SK-N-SH treated with all-trans-retinoic acid at 6 μM for 48 hours (cell line): ENCODE results near the gene SLC44A3.

Source experiments
- ATAC-seq: fragments of 200-7000 bp; cut with Tn5 transposase; 3 replicates; pipeline ENCODE4 v1.9.1; 2020; ENCODE audit warnings: mild to moderate bottlenecking, moderate library complexity
- ARNTL ChIP-seq: fragments of 450-650 bp; formaldehyde crosslinking; IDR thresholded peaks from 2 replicates; pipeline ENCODE4 v1.5.0; 2020; ENCODE audit warnings: low read depth, mild to moderate bottlenecking, moderate library complexity, borderline replicate concordance
- BACH2 ChIP-seq: fragments of 250-450 bp; sonication (Bioruptor Pico); IDR thresholded peaks from 2 replicates; pipeline ENCODE4 v1.9.0; 2021; ENCODE audit warnings: mild to moderate bottlenecking, borderline replicate concordance
- CREB5 ChIP-seq: fragments of 250-450 bp; sonication (Bioruptor Pico); IDR thresholded peaks from 2 replicates; pipeline ENCODE4 v1.5.1; 2020; ENCODE audit warnings: low read depth, mild to moderate bottlenecking, moderate library complexity
- CSDC2 ChIP-seq: fragments of 250-450 bp; sonication (Bioruptor Pico); IDR thresholded peaks from 2 replicates; pipeline ENCODE4 v1.5.0; 2020; ENCODE audit warnings: mild to moderate bottlenecking, moderate library complexity
- CSRNP3 ChIP-seq: fragments of 250-450 bp; sonication (Bioruptor Pico); IDR thresholded peaks from 2 replicates; pipeline ENCODE4 v1.5.1; 2021; ENCODE audit warnings: mild to moderate bottlenecking, moderate library complexity
- ESRRG ChIP-seq: fragments of 250-450 bp; sonication (Bioruptor Pico); IDR thresholded peaks from 2 replicates; pipeline ENCODE4 v1.6.1; 2021; ENCODE audit warnings: mild to moderate bottlenecking
- GLIS3 ChIP-seq: fragments of 250-450 bp; sonication (Bioruptor Pico); IDR thresholded peaks from 2 replicates; pipeline ENCODE4 v1.5.0; 2020; ENCODE audit warnings: mild to moderate bottlenecking, moderate library complexity
- ISL1 ChIP-seq: fragments of 250-450 bp; sonication (Bioruptor Pico); IDR thresholded peaks from 2 replicates; pipeline ENCODE4 v2.1.2; 2022; ENCODE audit warnings: mild to moderate bottlenecking, moderate library complexity
- OSR1 ChIP-seq: fragments of 250-450 bp; sonication (Bioruptor Pico); IDR thresholded peaks from 2 replicates; pipeline ENCODE4 v1.8.0; 2022; ENCODE audit warnings: moderate library complexity, mild to moderate bottlenecking, inconsistent platforms
- PATZ1 ChIP-seq: fragments of 250-450 bp; sonication (Bioruptor Pico); IDR thresholded peaks from 2 replicates; pipeline ENCODE4 v1.8.0; 2020; ENCODE audit warnings: mild to moderate bottlenecking, moderate library complexity, borderline replicate concordance
- PPARA ChIP-seq: fragments of 250-450 bp; sonication (Bioruptor Pico); IDR thresholded peaks from 2 replicates; pipeline ENCODE4 v1.5.0; 2020; ENCODE audit warnings: mild to moderate bottlenecking, borderline replicate concordance
- RARB ChIP-seq: fragments of 250-450 bp; sonication (Bioruptor Pico); IDR thresholded peaks from 2 replicates; pipeline ENCODE4 v1.8.0; 2021; ENCODE audit warnings: mild to moderate bottlenecking, moderate library complexity
- SNAI2 ChIP-seq: fragments of 250-450 bp; sonication (Bioruptor Pico); IDR thresholded peaks from 2 replicates; pipeline ENCODE4 v1.5.0; 2020; ENCODE audit warnings: mild to moderate bottlenecking, moderate library complexity
- TCF4 ChIP-seq: fragments of 250-450 bp; sonication (Bioruptor Pico); IDR thresholded peaks from 2 replicates; pipeline ENCODE4 v1.8.0; 2021; ENCODE audit warnings: mild to moderate bottlenecking, moderate library complexity, borderline replicate concordance
- TSHZ2 ChIP-seq: fragments of 250-450 bp; sonication (Bioruptor Pico); IDR thresholded peaks from 2 replicates; pipeline ENCODE4 v1.5.0; 2020; ENCODE audit warnings: mild to moderate bottlenecking, moderate library complexity
- ZC3H10 ChIP-seq: fragments of 250-450 bp; sonication (Bioruptor Pico); IDR thresholded peaks from 2 replicates; pipeline ENCODE4 v1.5.1; 2021; ENCODE audit warnings: mild to moderate bottlenecking, moderate library complexity
- ZFP3 ChIP-seq: fragments of 250-450 bp; sonication (Bioruptor Pico); IDR thresholded peaks from 2 replicates; pipeline ENCODE4 v1.5.0; 2020; ENCODE audit warnings: mild to moderate bottlenecking, moderate library complexity
- ZFP30 ChIP-seq: fragments of 450-650 bp; formaldehyde crosslinking; IDR thresholded peaks from 2 replicates; pipeline ENCODE4 v1.5.0; 2022; ENCODE audit warnings: mild to moderate bottlenecking, moderate library complexity
- ZNF565 ChIP-seq: fragments of 450-650 bp; formaldehyde crosslinking; conservative IDR thresholded peaks from 2 replicates; pipeline ENCODE4 v1.5.0; 2020; ENCODE audit warnings: low read depth, mild to moderate bottlenecking, moderate library complexity
- ZNF8 ChIP-seq: fragments of 450-650 bp; formaldehyde crosslinking; IDR thresholded peaks from 2 replicates; pipeline ENCODE4 v1.5.0; 2020; ENCODE audit warnings: mild to moderate bottlenecking, moderate library complexity

The SLC44A3 gene

GRCh38 chr1:94784190-94784515 lies 36.0 kb upstream of the SLC44A3 start:
- no peak for ATAC-seq
- no peak for TF ChIP-seq TSHZ2 (CRISPR knock-in tag)
- no peak for TF ChIP-seq BACH2 (CRISPR knock-in tag)
- TF ChIP-seq ZFP3 = no peak
- TF ChIP-seq OSR1 (CRISPR knock-in tag) = no peak
- TF ChIP-seq PATZ1 (CRISPR knock-in tag) = no peak
- no peak for TF ChIP-seq RARB (CRISPR knock-in tag)
- no peak for TF ChIP-seq CSRNP3 (CRISPR knock-in tag)
- TF ChIP-seq ARNTL (CRISPR knock-in tag) = no peak
- TF ChIP-seq CREB5 (CRISPR knock-in tag) = no peak
- TF ChIP-seq ESRRG (CRISPR knock-in tag) = no peak
- TF ChIP-seq GLIS3 = no peak
- TF ChIP-seq, all 23 proteins: peak for 0

- no peak for TF ChIP-seq ZNF565 (CRISPR knock-in tag)
- no peak for TF ChIP-seq ZFP3
- no peak for TF ChIP-seq ZFP30 (CRISPR knock-in tag)
- TF ChIP-seq PATZ1 (CRISPR knock-in tag) = no peak
- no peak for TF ChIP-seq CSRNP3 (CRISPR knock-in tag)
- TF ChIP-seq CREB5 (CRISPR knock-in tag) = no peak
- no peak for TF ChIP-seq GLIS3
- TF ChIP-seq BACH2 (CRISPR knock-in tag) = no peak
- no peak for TF ChIP-seq TCF4 (CRISPR knock-in tag)
- no peak for TF ChIP-seq SNAI2 (CRISPR knock-in tag)
- no peak for TF ChIP-seq ISL1 (CRISPR knock-in tag)
- ATAC-seq = no peak
Measured at GRCh38 chr1:94787691-94788090, 32.5 kb upstream of the SLC44A3 start.

- no peak for ATAC-seq
- TF ChIP-seq SNAI2 (CRISPR knock-in tag) (no peak), ZFP30 (CRISPR knock-in tag) (no peak), PPARA (CRISPR knock-in tag) (no peak), GLIS3 (no peak), CSRNP3 (CRISPR knock-in tag) (no peak), ARNTL (CRISPR knock-in tag) (no peak), ZC3H10 (CRISPR knock-in tag) (no peak), ZFP3 (no peak), CSDC2 (no peak), ZNF8 (CRISPR knock-in tag) (no peak), ZNF565 (CRISPR knock-in tag) (no peak), ISL1 (CRISPR knock-in tag) (no peak), RARB (CRISPR knock-in tag) (no peak), ESRRG (CRISPR knock-in tag) (no peak)
Measured at GRCh38 chr1:94790246-94790645, 29.9 kb upstream of the SLC44A3 start.
